Raji (cell line): ENCODE results near the gene HES1.

ENCODE experiments used
- POLR2A ChIP-seq: IDR thresholded peaks from 2 replicates; pipeline ENCODE4 v1.6.1; 2011; ENCODE audit warnings: low read depth, low read length, control low read depth; ENCODE audit not compliant: insufficient read depth

The HES1 gene

DNA sequence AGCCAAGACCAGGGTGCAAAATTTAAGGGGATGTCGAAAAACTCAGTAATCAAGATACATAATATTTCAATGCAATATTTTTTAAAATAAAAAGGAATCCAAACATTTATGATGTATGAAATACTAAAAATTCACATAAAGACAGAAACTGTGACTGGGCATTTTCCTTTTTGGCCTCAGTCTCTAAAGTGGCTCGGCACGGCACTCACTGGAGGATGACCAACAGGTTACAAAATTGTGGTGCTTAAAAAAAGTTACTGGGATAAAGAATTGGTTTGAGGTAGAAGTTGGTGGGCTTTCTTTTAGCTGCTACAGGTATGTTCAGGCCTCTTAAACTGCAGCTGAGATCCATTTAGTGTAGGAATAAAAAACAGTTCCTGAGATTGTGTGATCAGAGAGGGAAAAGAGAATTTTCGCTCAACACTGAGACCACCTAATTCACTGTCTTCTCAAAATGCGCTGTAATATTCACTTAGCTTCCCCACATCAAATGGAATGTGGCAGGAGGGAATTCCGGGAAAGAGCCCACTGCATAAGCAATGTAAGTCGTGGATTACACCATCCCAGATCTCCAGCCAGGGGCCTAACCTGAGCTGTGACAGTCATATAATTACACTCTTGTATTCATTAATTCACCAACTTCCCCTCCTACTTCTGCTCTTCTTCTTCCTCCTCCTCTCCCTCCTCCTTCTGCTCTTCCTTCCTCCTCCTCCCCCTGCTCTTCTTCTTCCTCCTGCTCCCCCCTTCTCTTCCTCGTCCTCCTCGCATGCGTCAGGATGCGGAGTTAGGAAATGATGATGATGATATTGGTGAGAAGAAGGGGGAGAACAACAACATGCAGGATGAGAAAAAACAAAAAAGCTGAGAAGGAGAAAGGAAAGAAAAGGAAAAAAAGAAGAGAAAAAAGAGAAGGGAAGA lies 45.9 kb downstream of the HES1 start:
- TF ChIP-seq POLR2A, result no peak

DNA sequence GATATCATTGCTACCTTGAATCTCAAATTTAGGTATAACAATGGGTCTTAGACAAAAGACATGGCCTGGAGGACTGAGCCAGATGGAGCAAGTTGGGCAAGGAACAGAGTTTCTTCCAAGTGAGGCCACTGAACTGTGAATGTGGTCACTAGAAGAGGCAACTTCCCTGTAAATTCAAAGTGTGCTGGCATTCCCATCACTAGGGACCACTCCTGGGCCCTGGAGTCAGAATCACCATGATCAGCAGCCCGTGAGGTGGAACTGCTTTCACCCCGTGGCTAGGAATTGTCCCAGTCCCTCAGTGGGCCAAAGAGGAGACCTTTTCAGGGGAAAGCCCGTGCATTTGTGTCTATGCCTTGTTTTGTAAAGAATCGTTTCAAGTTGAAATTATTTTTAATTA lies 47.3 kb downstream of the HES1 start:
- no peak for TF ChIP-seq POLR2A

DNA sequence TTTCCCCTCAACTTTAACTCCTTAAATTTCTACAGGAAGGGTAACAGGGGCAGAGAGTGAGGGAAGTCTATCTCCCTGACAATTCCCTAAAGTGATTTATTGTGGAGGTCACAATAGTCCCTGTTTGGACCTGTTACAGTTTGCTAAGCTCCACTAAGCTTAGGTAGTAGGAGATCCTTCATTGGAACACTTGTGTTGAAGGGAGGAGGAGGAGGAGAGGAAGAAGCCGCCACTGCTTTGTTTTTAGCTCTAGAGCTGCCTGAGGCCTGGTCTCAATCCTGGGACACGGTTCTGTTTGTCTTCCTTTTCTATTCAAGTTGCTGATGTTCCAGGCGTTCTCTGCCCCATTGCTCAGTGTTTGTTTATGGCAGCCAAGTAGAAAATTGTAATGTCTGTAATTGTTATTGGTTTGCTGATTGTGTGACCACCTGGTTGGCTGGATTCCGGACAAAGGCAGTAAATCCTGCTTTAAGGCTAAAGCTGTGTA lies 48.4 kb downstream of the HES1 start:
- TF ChIP-seq POLR2A, result no peak

DNA sequence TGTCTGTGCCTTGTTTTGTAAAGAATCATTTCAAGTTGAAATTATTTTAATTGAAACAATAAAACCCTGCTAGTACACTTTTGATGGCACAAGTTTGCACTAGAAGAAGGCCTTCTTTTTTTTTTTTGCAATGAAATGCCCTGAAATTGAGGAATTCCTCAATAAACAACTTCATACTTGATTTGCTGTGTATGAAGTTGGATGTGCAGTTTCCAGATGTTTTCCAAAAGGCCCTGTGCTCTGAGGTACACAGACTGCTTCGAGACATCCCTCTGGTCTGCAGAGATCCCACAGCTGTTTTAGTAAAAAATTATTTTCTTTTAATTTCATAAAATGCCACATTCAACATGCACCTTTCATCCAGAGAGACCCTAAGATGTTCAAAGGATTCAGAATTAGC lies 48.9 kb downstream of the HES1 start:
- TF ChIP-seq POLR2A, result no peak

DNA sequence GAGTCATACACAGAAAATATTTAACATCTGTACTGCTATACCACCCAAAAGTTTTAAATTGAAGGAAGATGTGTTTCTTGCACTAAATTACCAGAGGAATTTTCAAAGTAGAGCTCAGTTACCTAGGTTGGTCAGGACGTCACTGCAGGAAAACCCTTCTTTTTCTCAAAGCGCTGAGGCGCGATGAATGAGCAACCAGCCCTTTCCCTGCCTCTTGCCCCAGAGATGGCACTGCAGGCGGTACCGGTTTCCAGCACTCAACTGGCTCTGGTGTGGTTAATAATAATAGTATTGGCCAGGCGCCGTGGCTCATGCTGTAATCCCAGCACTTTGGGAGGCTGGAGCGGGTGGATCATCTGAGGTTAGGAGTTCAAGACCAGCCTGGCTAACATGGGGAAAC lies 49.3 kb downstream of the HES1 start:
- no peak for TF ChIP-seq POLR2A

DNA sequence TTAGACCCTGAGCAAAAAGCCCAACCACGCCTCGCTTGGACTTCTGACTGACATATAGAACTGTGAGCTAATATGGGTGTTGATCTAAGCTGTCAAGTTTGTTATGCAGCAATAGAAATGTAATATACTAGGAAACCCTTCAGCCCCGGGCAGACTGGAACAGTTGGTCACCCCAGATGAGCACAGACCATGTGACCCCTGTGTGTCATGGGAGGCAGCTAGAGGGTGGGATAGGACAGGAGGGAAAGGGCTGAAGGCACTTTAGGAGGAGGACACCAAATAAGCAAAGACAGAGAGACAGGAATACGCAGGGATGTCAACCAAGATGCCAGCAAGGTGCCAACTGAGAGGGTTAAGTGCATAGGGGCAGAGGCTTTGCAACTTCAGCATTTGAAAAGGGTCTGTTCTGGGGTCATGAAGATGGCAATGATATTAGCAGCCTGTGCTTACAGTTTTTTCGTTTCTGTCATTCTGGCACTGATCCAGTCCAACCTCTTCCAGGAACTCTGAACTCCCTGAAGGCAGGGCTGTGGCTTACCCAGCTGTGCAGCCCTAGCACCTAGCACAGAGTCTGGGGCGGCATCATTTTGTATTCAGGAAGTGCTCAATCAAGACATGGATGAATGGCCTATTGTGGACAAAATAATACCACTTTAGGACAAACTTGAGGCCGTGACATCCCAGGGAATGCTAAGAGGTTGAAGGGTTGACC lies 51.4 kb downstream of the HES1 start:
- no peak for TF ChIP-seq POLR2A
